Measurements from ENCODE around the gene FNIP1.
"Not testable (repeated sequence)": the region's sequence is repeated elsewhere in the genome, so short reads cannot be mapped to it uniquely, and the experiment has no call there.

Gene FNIP1

GRCh38 chr5:131796793-131797693 lies at the start of gene FNIP1:
FNIP1 (minus strand) TSS chr5:131797017; CDS start chr5:131796921, 96 bp downstream.
- DNase-seq (ENCODE audit: low read depth in 2 of 2) = peak; percentile 96 to 97

- DNase-seq (ENCODE audit: low read depth in 2 of 2) = no peak
Measured at GRCh38 chr5:131846536-131846935, 49.7 kb upstream of the FNIP1 start.

GRCh38 chr5:131845828-131846227 lies 49.0 kb upstream of the FNIP1 start:
- DNase-seq (ENCODE audit: low read depth in 2 of 2) = no peak

GRCh38 chr5:131842971-131843370 lies 46.2 kb upstream of the FNIP1 start:
- DNase-seq (ENCODE audit: low read depth in 2 of 2) = not testable (repeated sequence)

- not testable (repeated sequence) for DNase-seq (ENCODE audit: low read depth in 2 of 2)
Measured at GRCh38 chr5:131832702-131833101, 35.9 kb upstream of the FNIP1 start.

GRCh38 chr5:131825404-131826013 lies 28.7 kb upstream of the FNIP1 start:
- no peak for DNase-seq (ENCODE audit: low read depth in 2 of 2)

- no peak for DNase-seq (ENCODE audit: low read depth in 2 of 2)
Measured at GRCh38 chr5:131824631-131825030, 27.8 kb upstream of the FNIP1 start.

GRCh38 chr5:131821221-131821620 lies 24.4 kb upstream of the FNIP1 start:
- no peak for DNase-seq (ENCODE audit: low read depth in 2 of 2)

GRCh38 chr5:131818001-131818724 lies 21.3 kb upstream of the FNIP1 start:
- no peak for DNase-seq (ENCODE audit: low read depth in 2 of 2)

- DNase-seq (ENCODE audit: low read depth in 2 of 2) = no peak
Measured at GRCh38 chr5:131814990-131815389, 18.2 kb upstream of the FNIP1 start.

GRCh38 chr5:131812371-131813160 lies 15.7 kb upstream of the FNIP1 start:
- no peak for DNase-seq (ENCODE audit: low read depth in 2 of 2)

- no peak for DNase-seq (ENCODE audit: low read depth in 2 of 2)
Measured at GRCh38 chr5:131810510-131811249, 13.9 kb upstream of the FNIP1 start.

GRCh38 chr5:131795879-131796792 lies 681 bp downstream of the FNIP1 start:
- peak in 1 of 2 donors; percentile 4 for DNase-seq (ENCODE audit: low read depth in 2 of 2)

GRCh38 chr5:131795228-131795627 lies 1.6 kb downstream of the FNIP1 start:
- DNase-seq (ENCODE audit: low read depth in 2 of 2) = no peak

GRCh38 chr5:131794586-131794985 lies 2.2 kb downstream of the FNIP1 start:
- no peak for DNase-seq (ENCODE audit: low read depth in 2 of 2)

GRCh38 chr5:131792896-131793295 lies 3.9 kb downstream of the FNIP1 start:
- no peak for DNase-seq (ENCODE audit: low read depth in 2 of 2)

GRCh38 chr5:131791866-131792265 lies 5.0 kb downstream of the FNIP1 start:
- no peak for DNase-seq (ENCODE audit: low read depth in 2 of 2)

GRCh38 chr5:131790550-131790949 lies 6.3 kb downstream of the FNIP1 start:
- no peak for DNase-seq (ENCODE audit: low read depth in 2 of 2)

GRCh38 chr5:131789765-131790164 lies 7.1 kb downstream of the FNIP1 start:
- DNase-seq (ENCODE audit: low read depth in 2 of 2) = no peak

- DNase-seq (ENCODE audit: low read depth in 2 of 2) = no peak
Measured at GRCh38 chr5:131787736-131788135, 9.1 kb downstream of the FNIP1 start.

All from stimulated activated CD8-positive, alpha-beta memory T cell treated with anti-CD3 and anti-CD28 coated beads, Interleukin-2, amount 100 ng/mL, for 1 hour (primary cell).